HG03469 (cell line): Measurements from ENCODE around the gene C11orf52.

Experiments used
- ATAC-seq: cut with Tn5 transposase; IDR thresholded peaks from one replicate; pipeline ENCODE4 v1.9.1; 2021; ENCODE audit warnings: mild to moderate bottlenecking, moderate library complexity, moderate number of reproducible peaks; ENCODE audit not compliant: unreplicated experiment

The C11orf52 gene

GRCh38 chr11:111974446-111974845, 55.7 kb downstream of the C11orf52 start:
- no peak for ATAC-seq

DNA sequence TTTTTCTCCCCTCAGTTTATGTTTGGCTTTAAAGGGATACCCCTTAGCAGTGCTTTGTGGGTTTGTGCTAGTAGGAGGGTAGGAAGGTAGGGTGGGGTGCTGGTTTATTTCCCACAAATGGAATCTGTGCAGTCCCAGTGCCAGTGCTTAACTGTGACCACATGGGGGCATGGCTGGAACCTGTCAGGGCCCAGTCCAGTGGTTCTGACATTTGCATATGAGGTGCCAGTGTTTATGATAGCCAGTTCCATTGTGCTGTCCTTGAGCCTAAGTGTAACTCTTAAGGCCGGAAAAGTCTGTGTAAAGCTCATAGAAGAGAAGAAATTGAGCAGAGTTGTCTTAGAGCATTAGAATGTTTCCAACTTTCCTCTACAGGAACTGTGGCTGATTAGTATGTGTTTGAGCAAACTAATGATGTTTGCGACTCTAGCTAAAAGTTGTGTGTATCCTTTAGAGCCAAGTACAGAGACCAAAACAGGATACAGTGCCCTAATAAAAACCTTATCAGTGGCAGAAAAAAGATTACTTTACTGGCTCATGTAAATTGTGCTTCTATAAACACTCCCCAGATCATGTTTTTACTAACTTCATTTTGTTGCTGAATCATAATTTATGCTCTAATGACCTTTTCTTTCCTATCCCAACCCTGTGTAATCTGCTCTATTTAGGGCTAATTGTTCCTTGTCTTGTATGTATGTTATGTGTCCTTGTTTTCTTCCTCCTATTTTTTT, 56.5 kb downstream of the C11orf52 start:
- no peak for ATAC-seq

- no peak for ATAC-seq
Measured at GRCh38 chr11:111976119-111976766, 57.5 kb downstream of the C11orf52 start.
